NCI-H526 (cell line): Measurements from ENCODE around the gene YPEL5.
"Not testable (repeated sequence)": the region's sequence is repeated elsewhere in the genome, so short reads cannot be mapped to it uniquely, and the experiment has no call there.

Source experiments
- DNase-seq, 2 experiments: peaks; one replicate each; lab custom pipeline; 2025; lab: John Stamatoyannopoulos, UW

Gene YPEL5

GRCh38 chr2:30146337-30147195 lies at the start of gene YPEL5:
Gene YPEL5 (plus strand): TSS chr2:30147007. CDS start chr2:30156652, 9,645 bp downstream.
- peak; percentile 98 to 99 for DNase-seq

- no peak for DNase-seq
Observed at GRCh38 chr2:30098266-30099005, 48.4 kb upstream of the YPEL5 start.

GRCh38 chr2:30099366-30099765 lies 47.4 kb upstream of the YPEL5 start:
- not testable (repeated sequence) for DNase-seq

GRCh38 chr2:30100691-30101090 lies 46.1 kb upstream of the YPEL5 start:
- not testable (repeated sequence) for DNase-seq

GRCh38 chr2:30104307-30104706 lies 42.5 kb upstream of the YPEL5 start:
- DNase-seq, result peak in 1 of 2 experiments; percentile 28

GRCh38 chr2:30105556-30105955 lies 41.3 kb upstream of the YPEL5 start:
- no peak for DNase-seq

- no peak for DNase-seq
Observed at GRCh38 chr2:30106543-30106942, 40.3 kb upstream of the YPEL5 start.

GRCh38 chr2:30108192-30108591 lies 38.6 kb upstream of the YPEL5 start:
- no peak for DNase-seq

GRCh38 chr2:30108851-30109250 lies 38.0 kb upstream of the YPEL5 start:
- no peak for DNase-seq

GRCh38 chr2:30109856-30110255 lies 37.0 kb upstream of the YPEL5 start:
- DNase-seq, result no peak

- DNase-seq, result no peak
Observed at GRCh38 chr2:30110773-30111172, 36.0 kb upstream of the YPEL5 start.

GRCh38 chr2:30111186-30111585 lies 35.6 kb upstream of the YPEL5 start:
- not testable (repeated sequence) for DNase-seq

GRCh38 chr2:30112561-30112960 lies 34.2 kb upstream of the YPEL5 start:
- no peak for DNase-seq

GRCh38 chr2:30113617-30114293 lies 33.1 kb upstream of the YPEL5 start:
- no peak for DNase-seq

GRCh38 chr2:30115141-30115980 lies 31.4 kb upstream of the YPEL5 start:
- DNase-seq, result peak; percentile 70 to 87

- DNase-seq, result no peak
Observed at GRCh38 chr2:30115981-30116285, 30.9 kb upstream of the YPEL5 start.

- DNase-seq, result no peak
Observed at GRCh38 chr2:30122362-30122761, 24.4 kb upstream of the YPEL5 start.

- no peak for DNase-seq
Observed at GRCh38 chr2:30127016-30127893, 19.6 kb upstream of the YPEL5 start.

GRCh38 chr2:30134582-30134981 lies 12.2 kb upstream of the YPEL5 start:
- no peak for DNase-seq

GRCh38 chr2:30135541-30135940 lies 11.3 kb upstream of the YPEL5 start:
- no peak for DNase-seq
